ENCODE data around the gene FLNB. TPM values are rescaled to one million over a fixed set of nuclear protein-coding genes. Genes with fewer than 3 reads are reported as not detected.
A peak's percentile ranks its signal among the peaks of the same experiment; 100 is the strongest.

FLNB gene
- total RNA-seq, result 10 to 100 TPM; 39.7 to 42.1 TPM
- 35.1 TPM for polyA plus RNA-seq (2013, experiment 1 of 2)
- polyA plus RNA-seq (2013, experiment 2 of 2), result 29.8 TPM
- 57.2 to 218 (median 112) reads per million in 172 experiments for total RNA-seq

GRCh38 chr3:58008141-58009025, at the start of gene FLNB:
Gene FLNB, plus strand, starts transcription at chr3:58008422. Its CDS starts 143 bp downstream, at chr3:58008565.
- Mint-ChIP-seq H3K27ac (peak within 1 kb of the TSS; percentile 77), H3K4me3 (peak within 1 kb of the TSS; percentile 84), H3K4me1 (ENCODE audit: low read depth) (peaks cover 44% of the 10 kb centered on the region), H3K36me3 (ENCODE audit: low read depth) (no peaks in the 10 kb centered on the region), H3K27me3 (no peaks in the 10 kb centered on the region), H3K9me3 (no peaks in the 10 kb centered on the region)
- Histone ChIP-seq H3K4me1 (ENCODE audit: insufficient read depth, low read length) (peaks cover 49% of the 10 kb centered on the region), H3K27me3 (ENCODE audit: control insufficient read depth in 1 of 2, insufficient read depth in 2 of 2, low read length in 2 of 2) (no peaks in the 10 kb centered on the region), H3K27ac (ENCODE audit: low read depth in 1 of 2, low read length in 2 of 2) (peak within 1 kb of the TSS in 1 of 2 donors; percentile 30), H3K36me3 (ENCODE audit: insufficient read depth, low read length) (no peaks in the 10 kb centered on the region), H3K4me3 (ENCODE audit: low read length) (peak within 1 kb of the TSS; percentile 99), H3K9me3 (ENCODE audit: control insufficient read depth in 1 of 2, insufficient read depth in 1 of 2, low read length in 2 of 2) (no peaks in the 10 kb centered on the region)
- ChIA-PET POLR2A (interaction anchor here (0.6 to 2.7 kb wide), 13 partner anchors 9 to 781 kb away, joined by 3 to 22 read pairs (median 5); partner anchors contain the start of genes ABHD6, APPL1, HTD2 and RPP14), CTCF (interaction anchor here (0.5 to 1.8 kb wide), 12 partner anchors 9 to 484 kb away, joined by 3 to 9 read pairs (median 4); partner anchors contain the start of genes HTD2, KCTD6 and RPP14)
- peak; percentile 82 for ATAC-seq (ENCODE audit: poor library complexity)
- peak; percentile 64 to 94 (median 76) for DNase-seq
- TF ChIP-seq, protein P1, sequence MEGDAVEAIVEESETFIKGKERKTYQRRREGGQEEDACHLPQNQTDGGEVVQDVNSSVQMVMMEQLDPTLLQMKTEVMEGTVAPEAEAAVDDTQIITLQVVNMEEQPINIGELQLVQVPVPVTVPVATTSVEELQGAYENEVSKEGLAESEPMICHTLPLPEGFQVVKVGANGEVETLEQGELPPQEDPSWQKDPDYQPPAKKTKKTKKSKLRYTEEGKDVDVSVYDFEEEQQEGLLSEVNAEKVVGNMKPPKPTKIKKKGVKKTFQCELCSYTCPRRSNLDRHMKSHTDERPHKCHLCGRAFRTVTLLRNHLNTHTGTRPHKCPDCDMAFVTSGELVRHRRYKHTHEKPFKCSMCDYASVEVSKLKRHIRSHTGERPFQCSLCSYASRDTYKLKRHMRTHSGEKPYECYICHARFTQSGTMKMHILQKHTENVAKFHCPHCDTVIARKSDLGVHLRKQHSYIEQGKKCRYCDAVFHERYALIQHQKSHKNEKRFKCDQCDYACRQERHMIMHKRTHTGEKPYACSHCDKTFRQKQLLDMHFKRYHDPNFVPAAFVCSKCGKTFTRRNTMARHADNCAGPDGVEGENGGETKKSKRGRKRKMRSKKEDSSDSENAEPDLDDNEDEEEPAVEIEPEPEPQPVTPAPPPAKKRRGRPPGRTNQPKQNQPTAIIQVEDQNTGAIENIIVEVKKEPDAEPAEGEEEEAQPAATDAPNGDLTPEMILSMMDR (IDR thresholded peaks at IDR 0.05), result peak; percentile 67
- intact Hi-C loops (cut with DNase I, micrococcal nuclease), result loop anchor here (1.0 to 10.0 kb wide), 10 partner anchors 74 to 426 kb away; partner anchors contain the start of genes ABHD6 (in 1 of the 2), HTD2 (in 1 of the 2), PDHB (in 1 of the 2) and RPP14 (in 1 of the 2)

- intact Hi-C loops (cut with DNase I, micrococcal nuclease), result no loop called here
- no peaks in the 10 kb centered on the region for H3K36me3 Mint-ChIP-seq (ENCODE audit: low read depth)
- ChIA-PET POLR2A (no interaction called here), CTCF (no interaction called here)
- H3K36me3 ChIP-seq (ENCODE audit: insufficient read depth, low read length), result no peaks in the 10 kb centered on the region
- no peak overlapping the region for H3K27ac ChIP-seq (ENCODE audit: low read depth in 1 of 2, low read length in 2 of 2)
- H3K27me3 Mint-ChIP-seq, result no peaks in the 10 kb centered on the region
- H3K9me3 Mint-ChIP-seq, result no peaks in the 10 kb centered on the region
- no peak for ATAC-seq (ENCODE audit: poor library complexity)
- no peaks in the 10 kb centered on the region for H3K4me1 Mint-ChIP-seq (ENCODE audit: low read depth)
- peaks cover 6% of the 10 kb centered on the region for H3K4me1 ChIP-seq (ENCODE audit: insufficient read depth, low read length)
- H3K27me3 ChIP-seq (ENCODE audit: control insufficient read depth in 1 of 2, insufficient read depth in 2 of 2, low read length in 2 of 2), result no peaks in the 10 kb centered on the region
- H3K4me3 ChIP-seq (ENCODE audit: low read length), result no peak overlapping the region
- peak in 1 of 14 experiments; percentile 31 for DNase-seq
- TF ChIP-seq, protein P1 (IDR thresholded peaks at IDR 0.05), result no peak
- no peaks in the 10 kb centered on the region for H3K9me3 ChIP-seq (ENCODE audit: control insufficient read depth in 1 of 2, insufficient read depth in 1 of 2, low read length in 2 of 2)
- no peak overlapping the region for H3K4me3 Mint-ChIP-seq
- H3K27ac Mint-ChIP-seq, result no peak overlapping the region
These were observed 49.4 kb upstream of the FLNB start for GRCh38 chr3:57958642-57959422.

GRCh38 chr3:57959423-57960173, 48.6 kb upstream of the FLNB start:
- H3K4me1 ChIP-seq (ENCODE audit: insufficient read depth, low read length), result peaks cover 6% of the 10 kb centered on the region
- no peaks in the 10 kb centered on the region for H3K4me1 Mint-ChIP-seq (ENCODE audit: low read depth)

More at GRCh38 chr3:57959423-57960173, 48.6 kb upstream of the FLNB start:
- Histone ChIP-seq H3K27me3 (ENCODE audit: control insufficient read depth in 1 of 2, insufficient read depth in 2 of 2, low read length in 2 of 2) (no peaks in the 10 kb centered on the region), H3K27ac (ENCODE audit: low read depth in 1 of 2, low read length in 2 of 2) (no peak overlapping the region), H3K9me3 (ENCODE audit: control insufficient read depth in 1 of 2, insufficient read depth in 1 of 2, low read length in 2 of 2) (no peaks in the 10 kb centered on the region), H3K36me3 (ENCODE audit: insufficient read depth, low read length) (no peaks in the 10 kb centered on the region), H3K4me3 (ENCODE audit: low read length) (no peak overlapping the region)
- ATAC-seq (ENCODE audit: poor library complexity) (no peak), DNase-seq (peak in 2 of 14 experiments; percentile 52 to 64)
- Mint-ChIP-seq H3K36me3 (ENCODE audit: low read depth) (no peaks in the 10 kb centered on the region), H3K9me3 (no peaks in the 10 kb centered on the region), H3K27me3 (no peaks in the 10 kb centered on the region), H3K4me3 (no peak overlapping the region), H3K27ac (no peak overlapping the region)
- ChIA-PET CTCF (no interaction called here), POLR2A (no interaction called here)
- intact Hi-C loops (cut with DNase I, micrococcal nuclease), result no loop called here
- TF ChIP-seq, protein P1 (IDR thresholded peaks at IDR 0.05), result no peak
